GM12874 (cell line): Measurements from ENCODE around the gene FKBP11.

Experiments used
- TF ChIP-seq, protein P1 (sequence below): IDR thresholded peaks from 2 replicates; pipeline ENCODE4 v1.5.1; 2011; ENCODE audit warnings: low read depth, mild to moderate bottlenecking, control low read depth, low read length, moderate library complexity; ENCODE audit not compliant: insufficient read depth

Gene FKBP11

DNA sequence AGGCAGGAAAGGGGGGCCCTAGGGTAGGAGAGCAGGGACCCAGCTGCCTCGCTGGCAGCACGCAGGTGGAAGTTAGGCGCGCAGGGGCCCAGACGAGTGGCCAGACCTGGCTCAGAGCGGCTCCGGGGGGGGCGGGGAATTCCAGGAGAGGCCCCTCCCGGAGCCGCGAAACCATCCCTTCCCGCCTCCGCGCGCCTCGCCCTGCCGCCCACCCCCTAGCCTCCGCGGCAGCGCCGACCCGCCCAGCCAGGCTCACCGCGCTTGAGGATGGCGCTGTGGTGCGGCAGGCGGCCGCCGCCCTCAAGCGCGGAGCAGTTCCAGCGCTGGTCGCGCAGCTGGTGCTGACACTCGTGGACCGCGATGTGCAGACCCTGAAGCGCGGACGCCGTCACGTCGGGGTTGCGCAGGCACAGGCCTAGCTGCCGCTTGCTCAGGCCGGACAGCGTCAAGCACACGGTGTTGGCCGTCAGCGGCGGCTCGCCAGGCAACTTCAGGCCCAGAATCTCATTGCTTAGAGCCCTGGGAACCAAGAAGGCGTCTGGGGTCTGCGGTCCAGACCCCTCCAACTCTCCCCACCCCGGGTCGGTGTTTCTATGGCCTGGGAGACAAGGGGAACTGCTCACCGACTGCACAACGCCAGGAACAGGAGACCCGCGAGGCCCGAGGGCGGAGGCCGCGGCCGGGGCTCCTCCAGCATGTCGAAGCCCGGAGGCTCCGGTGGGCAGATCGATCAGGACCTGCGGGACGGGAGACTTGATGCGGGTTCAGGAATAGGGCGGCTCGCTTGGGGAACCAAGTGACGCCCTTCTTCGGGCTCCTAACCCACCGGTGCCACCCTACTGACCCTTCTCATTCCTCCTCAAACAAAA, 44.8 kb upstream of the FKBP11 start:
- TF ChIP-seq, protein P1, sequence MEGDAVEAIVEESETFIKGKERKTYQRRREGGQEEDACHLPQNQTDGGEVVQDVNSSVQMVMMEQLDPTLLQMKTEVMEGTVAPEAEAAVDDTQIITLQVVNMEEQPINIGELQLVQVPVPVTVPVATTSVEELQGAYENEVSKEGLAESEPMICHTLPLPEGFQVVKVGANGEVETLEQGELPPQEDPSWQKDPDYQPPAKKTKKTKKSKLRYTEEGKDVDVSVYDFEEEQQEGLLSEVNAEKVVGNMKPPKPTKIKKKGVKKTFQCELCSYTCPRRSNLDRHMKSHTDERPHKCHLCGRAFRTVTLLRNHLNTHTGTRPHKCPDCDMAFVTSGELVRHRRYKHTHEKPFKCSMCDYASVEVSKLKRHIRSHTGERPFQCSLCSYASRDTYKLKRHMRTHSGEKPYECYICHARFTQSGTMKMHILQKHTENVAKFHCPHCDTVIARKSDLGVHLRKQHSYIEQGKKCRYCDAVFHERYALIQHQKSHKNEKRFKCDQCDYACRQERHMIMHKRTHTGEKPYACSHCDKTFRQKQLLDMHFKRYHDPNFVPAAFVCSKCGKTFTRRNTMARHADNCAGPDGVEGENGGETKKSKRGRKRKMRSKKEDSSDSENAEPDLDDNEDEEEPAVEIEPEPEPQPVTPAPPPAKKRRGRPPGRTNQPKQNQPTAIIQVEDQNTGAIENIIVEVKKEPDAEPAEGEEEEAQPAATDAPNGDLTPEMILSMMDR = peak; percentile 31

GRCh38 chr12:48969160-48969771, 44.0 kb upstream of the FKBP11 start:
- TF ChIP-seq, protein P1 = no peak

DNA sequence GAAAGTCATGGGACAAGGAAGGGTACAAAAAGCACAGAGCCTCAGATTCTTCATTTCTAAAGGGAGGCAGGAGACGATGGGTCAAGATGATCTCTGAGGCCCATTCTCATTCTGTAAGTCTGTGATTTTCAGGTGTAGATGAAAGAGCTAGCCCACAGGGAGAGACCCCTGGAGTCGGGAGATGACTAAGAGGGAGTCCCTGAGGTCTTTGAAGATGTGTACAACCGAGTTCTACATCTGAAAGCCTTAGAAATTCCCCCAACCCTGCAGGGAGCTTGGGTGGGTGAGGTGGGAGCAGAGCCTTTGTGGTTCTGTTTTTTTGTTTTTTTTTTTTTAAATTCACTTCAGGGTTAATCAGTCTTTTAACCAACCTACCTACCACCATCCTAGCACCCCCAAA, 43.2 kb upstream of the FKBP11 start:
- TF ChIP-seq, protein P1 = no peak

GRCh38 chr12:48967991-48968390, 42.7 kb upstream of the FKBP11 start:
- TF ChIP-seq, protein P1 = no peak

DNA sequence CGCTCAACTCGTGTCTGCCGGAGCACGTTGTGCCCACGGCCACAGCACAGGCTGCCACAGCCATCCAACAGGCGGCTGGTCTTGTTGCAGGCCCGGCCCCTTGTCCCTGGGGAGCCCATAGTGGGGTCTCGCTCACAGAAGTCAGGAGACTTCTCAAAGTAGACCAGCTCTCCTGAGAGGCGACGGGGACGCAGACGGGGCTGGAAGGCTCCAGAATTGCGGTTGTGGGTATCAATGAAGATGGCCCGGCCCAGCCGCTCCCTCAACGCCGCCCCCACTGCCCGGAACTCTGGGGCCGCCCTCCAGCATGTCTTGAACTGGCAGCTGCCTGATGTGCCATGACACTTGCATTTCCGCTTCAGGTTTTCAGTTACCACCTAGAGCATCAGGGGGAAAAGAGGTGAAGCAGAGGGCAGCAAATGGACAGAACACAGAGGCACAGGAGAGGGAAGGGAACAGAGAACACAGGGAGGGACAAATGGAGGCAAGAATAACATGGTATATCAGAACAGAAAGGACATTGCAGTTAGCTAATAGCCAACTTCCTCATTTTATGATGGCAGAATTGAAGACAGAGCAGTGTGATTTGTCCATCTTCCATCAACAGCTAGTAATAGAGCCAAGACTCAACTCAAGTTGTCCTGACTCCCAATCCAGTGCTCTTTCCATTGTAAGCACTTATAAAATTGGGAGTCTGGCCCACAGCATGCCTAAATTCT, 41.0 kb upstream of the FKBP11 start:
- TF ChIP-seq, protein P1 = no peak

GRCh38 chr12:48965298-48965838, 40.1 kb upstream of the FKBP11 start:
- TF ChIP-seq, protein P1 = no peak

- TF ChIP-seq, protein P1 = no peak
These were observed 36.5 kb upstream of the FKBP11 start for GRCh38 chr12:48961801-48962200.
